HL-60 (cell line): ENCODE data around the gene SLC35B2.

ENCODE experiments used
- CTCF ChIP-seq: IDR thresholded peaks from one replicate; pipeline ENCODE4 v1.5.1; 2011; ENCODE audit warnings: low read length, control low read depth, inconsistent platforms; ENCODE audit not compliant: insufficient read depth
- GABPA ChIP-seq: IDR thresholded peaks from 2 replicates; pipeline ENCODE4 v1.6.1; 2012; ENCODE audit warnings: low read depth
- POLR2AphosphoS5 ChIP-seq: IDR thresholded peaks from 2 replicates; pipeline ENCODE4 v1.6.1; 2012; ENCODE audit warnings: low read depth
- REST ChIP-seq: IDR thresholded peaks from 2 replicates; pipeline ENCODE4 v1.6.1; 2012; ENCODE audit warnings: low read depth; ENCODE audit not compliant: insufficient replicate concordance
- SPI1 ChIP-seq: IDR thresholded peaks from 2 replicates; pipeline ENCODE4 v1.6.1; 2012; ENCODE audit warnings: low read depth, mild to moderate bottlenecking, borderline replicate concordance

- TF ChIP-seq CTCF: no peak
- no peak for TF ChIP-seq GABPA
- no peak for TF ChIP-seq POLR2AphosphoS5
- TF ChIP-seq REST: no peak
- TF ChIP-seq SPI1: no peak
Measured at GRCh38 chr6:44255871-44256774, 1.2 kb downstream of the SLC35B2 start.
